Fibroblast of skin of right quadriceps (primary cell): ENCODE measurements around the gene SLC25A36.
"Not testable (repeated sequence)": the region's sequence is repeated elsewhere in the genome, so short reads cannot be mapped to it uniquely, and the experiment has no call there.

Experiments used
- DNase-seq: peaks from one replicate; pipeline ENCODE4 v3.0.0-alpha.2; 2013

Gene SLC25A36

DNA sequence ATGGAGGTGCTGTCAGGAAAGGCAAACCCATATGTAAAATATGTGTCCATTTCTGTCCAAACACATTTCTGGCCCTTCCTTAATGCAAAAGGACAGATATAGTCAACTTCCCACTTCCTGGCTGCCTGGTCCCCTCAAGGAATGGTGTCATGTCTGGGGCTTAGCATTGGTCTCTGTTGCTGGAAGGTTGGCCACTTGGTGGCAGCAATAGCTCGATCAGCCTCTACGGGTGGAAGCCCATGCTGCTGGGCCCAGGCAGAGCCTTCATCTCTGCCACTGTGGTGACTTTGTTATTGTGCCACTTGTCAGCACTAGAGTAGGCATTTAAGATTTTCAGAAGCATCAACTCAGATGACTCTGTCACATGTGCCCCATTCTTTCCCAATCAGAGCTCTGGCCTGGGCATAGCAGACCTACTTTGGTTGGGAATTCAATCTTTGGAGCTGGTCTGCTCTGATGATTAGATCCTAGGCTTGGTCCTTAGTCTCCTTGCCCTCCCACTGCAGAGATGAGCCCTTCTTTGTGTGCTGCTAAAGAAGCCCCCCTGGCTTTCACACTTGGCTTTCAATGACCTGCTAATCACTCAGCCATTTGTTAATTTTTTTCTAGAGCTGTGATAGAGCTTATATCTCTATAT lies 58.5 kb downstream of the SLC25A36 start:
- DNase-seq = peak; percentile 42

DNA sequence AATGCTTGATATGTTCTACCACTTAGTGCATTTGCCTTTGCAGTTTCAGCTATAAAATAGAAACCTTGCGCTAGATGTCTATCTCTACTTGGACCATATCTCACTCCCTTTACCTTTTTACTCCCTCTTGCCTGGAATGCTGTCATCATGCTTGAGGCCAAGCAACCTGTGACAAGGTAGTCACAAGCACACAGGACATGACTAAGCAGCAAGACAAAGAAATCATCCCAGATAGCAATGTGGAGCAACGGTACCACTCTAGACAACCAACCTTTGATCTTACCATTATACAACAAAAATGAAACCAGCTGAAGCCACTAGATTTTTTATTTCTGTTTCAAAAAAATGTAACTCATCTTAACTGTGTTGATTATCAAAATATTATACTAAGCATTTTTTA lies 59.0 kb downstream of the SLC25A36 start:
- no peak for DNase-seq

DNA sequence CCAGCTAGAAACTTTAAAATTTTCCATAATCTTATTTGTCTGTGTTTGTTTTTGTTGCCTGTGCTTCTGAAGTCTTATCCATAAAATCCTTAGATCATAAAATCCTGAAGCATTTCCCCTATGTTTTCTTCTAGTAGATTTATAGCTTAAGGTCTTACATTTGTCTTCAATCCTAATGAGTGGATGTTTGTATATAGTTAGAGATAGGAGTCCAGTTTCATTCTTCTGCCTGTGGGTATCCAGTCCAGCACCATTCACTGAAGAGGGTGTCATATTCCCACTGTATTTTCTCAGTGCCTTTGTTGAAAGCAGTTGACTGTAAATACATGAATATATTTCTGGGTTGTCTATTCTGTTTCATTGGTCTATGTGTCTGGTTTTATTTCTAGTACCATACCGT lies 64.7 kb downstream of the SLC25A36 start:
- DNase-seq = no peak

DNA sequence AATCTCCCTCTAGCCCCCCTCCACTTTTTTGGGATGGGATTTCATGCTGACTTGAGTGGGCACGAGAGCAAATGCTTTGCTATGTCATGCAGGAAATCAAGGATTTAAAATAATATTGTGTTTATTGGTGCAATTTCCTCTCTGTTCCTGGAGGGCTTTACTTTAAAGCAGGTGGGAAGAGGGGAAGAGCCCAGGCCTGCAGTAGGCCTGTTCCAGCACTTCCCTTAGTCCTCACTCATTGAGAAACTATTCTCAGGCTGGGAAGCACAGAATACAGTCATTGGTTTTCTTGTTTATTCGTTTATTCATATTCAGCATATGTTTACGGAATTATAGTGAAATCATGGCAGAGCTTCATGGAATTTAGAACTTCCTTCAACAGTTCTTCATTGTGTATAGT lies 67.9 kb downstream of the SLC25A36 start:
- DNase-seq = no peak

DNA sequence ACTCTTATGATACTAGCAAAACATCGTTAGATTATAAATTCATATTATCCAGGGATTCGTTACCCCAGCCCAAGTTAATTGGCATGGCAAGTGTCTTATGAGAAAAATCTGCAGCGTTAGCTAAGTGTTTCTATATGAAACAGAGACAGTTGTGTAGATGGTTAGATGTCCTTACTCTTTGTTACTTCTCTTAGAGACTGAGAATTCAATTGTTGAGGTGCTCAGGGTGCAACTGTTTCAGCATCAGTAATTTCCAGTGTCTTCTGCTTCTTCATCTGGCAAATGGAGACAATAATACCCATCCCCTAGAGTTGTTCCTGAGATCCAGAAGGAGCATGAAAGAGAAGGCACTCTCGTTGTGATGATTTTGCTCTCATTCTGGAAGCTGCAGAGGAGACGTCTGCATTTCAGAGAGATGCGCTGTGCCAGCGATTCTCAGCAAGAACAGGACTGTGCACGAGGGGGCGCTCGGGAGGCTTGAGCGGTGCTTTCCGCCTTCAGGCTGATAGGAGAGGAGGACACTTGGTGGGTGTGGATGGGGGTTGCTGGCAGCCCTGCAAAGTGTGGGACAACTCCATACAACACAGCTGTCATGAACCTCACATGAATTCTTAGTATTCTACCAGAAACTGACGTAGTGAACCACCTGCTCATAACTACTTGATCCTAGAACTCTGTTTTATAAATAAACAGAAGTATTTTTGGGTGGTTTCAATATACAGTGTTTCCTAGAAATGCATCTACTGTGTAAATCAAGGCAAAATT lies 69.8 kb downstream of the SLC25A36 start:
- DNase-seq = peak; percentile 34

DNA sequence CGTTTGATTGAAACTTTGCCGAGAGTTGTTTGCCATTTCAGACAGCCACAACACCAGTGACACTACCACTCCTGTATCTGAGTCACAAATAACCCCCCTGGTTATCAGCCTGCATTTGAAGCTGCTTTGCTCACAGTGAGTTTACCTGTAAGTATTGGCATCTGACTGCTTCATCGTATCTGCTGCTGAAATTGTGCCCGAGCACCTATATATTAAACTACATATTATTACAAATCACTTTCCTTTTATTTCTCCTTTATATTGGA lies 70.3 kb downstream of the SLC25A36 start:
- no peak for DNase-seq

DNA sequence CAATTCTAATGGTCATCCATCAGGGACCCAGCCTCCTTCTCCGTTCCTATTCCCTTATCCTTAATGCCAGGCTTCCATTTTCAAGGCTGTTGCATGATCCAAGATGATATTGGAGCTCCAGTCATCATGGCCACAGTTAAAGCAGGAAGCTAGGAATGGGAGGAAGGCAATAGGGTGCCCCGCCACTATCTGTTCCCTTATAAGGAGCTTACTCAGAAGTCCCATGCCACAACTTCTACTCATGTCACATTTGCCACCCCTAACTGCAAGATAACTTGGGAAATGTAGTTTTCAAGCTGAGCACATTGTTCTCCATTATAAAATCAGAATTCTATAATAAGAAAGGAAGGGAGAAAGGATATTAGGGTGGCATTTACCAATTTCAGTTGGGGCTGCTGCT lies 70.9 kb downstream of the SLC25A36 start:
- DNase-seq = no peak

DNA sequence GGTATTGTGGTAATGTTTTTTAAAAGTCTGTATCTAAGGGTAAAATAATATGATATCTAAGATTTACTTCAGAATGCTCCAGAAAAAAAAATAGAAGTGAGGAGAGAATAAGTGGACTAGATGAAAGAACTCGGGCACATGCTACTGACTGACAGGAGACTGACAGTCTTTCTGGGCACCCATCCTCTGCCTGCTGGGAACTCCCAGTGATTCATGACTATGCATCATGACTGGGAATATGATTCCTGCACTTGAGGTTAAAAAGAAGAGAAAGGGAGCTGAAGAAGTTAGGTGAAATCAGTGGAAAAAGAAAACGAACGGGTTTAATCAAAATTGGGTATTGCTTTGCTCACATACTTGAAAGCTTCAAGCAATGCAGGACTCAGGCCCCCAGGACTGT lies 73.8 kb downstream of the SLC25A36 start:
- DNase-seq = no peak

DNA sequence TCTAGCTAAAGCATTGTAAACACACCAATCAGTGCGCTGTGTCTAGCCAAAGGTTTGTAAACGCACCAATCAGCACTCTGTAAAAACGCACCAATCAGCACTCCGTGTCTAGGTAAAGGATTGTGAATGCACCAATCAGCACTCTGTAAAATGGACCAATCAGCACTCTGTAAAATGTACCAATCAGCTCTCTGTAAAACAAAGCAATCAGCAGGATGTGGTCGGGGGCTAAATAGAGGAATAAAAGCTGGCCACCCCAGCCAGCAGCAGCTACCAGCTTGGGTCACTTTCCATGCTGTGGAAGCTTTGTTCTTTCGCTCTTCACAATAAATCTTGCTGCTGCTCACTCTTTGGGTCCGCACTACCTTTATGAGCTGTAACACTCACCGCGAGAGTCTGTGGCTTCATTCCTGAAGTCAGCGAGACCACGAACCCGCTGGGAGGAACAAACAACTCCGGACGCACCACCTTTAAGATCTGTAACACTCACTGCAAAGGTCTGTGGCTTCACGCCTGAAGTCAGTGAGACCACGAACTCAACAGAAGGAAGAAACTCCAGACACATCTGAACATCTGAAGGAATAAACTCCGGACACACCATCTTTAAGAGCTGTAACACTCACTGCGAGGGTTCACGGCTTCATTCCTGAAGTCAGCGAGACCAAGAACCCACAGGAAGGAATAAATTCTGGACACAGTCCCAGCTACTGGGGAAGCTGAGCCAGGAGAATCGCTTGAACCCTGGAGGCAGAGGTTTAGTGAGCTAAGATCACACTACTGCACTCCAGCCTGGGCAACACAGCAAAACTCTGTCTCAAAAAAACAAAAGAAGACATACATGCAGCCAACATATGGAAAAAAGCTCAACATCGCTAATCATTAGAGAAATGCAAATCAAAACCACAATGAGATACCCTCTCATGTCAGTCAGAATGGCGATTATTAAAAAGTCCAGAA lies 76.0 kb downstream of the SLC25A36 start:
- not testable (repeated sequence) for DNase-seq

DNA sequence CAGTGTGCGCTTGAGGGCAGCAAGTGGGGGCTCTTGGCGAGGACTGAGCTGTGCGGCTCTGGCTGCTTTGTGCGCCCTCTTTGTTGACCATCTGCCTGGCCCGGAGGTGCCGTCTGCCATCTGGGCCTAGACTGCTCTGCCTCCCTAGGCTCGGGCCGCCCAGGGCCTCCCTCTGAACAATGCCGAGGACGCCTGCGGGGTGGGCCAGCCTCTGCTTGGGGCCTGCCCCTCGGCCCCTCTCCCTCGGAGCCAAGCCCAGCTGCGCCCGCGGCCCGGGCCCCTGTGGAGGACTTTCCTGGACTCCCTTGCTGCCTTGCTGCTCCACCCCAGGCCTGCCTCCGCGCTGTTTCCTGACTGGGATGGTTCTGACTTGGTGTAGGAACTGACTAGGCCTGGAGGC lies 77.6 kb downstream of the SLC25A36 start:
- no peak for DNase-seq

DNA sequence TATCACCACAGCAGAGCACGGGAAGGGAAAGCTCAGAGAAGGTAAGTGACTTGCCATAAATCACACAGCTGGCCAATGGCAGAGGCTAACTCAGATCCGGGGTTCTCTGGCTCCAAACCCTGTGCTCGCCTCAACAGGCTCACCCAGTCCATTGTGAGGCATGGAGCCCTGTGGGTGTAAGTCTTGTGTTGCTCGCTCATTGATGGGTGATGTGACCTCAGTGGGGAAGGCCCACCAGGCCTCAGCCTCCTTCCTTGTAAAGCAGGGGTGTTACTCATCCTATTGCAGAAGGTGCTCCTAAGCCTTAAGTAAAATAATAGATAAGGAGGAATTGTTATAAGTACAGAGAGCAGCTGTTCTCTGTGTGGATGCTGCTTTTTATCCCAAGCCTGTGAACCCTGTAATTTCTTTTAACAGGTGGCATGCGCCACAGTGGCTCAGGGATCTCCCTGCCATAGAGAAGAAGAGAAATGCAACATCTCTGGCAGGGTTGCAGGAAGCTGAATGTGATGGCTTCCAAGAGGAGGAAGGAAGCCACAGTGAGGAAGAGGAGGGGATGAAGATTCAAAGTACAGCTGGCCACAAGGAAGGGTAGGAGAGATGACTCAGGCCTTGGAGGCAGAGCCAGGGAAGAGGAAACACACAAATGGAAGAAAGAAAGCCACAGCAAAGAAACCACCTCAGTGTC lies 78.7 kb downstream of the SLC25A36 start:
- DNase-seq = no peak

DNA sequence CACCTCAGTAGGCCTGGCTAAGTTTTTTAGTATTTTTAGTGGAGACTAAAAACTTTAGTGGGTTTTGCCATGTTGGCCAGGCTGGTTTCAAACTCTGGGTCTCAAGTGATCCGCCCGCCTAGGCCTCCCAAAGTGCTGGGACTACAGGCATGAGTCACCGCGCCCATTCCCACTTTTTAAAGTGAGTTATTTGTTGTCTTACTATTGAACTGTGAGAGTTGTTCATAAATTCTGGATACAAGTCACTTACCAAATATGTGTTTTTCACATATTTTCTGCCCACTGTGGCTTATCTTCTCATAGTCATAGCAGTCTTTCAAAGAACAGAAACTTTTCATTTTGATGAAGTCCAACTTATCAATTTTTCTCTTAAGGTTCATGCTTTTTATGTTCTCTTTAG lies 79.6 kb downstream of the SLC25A36 start:
- DNase-seq = peak; percentile 21
